ENCODE measurements around the gene FAF1. TPM values are rescaled to one million over a fixed set of nuclear protein-coding genes. Genes with fewer than 3 reads are reported as not detected.

Gene FAF1
- total and polyA plus RNA-seq, 9 of the 15 experiments (the other 6 are each of a cell fraction or from before 2014, with no cell fraction given), result 48.7 to 225 (median 118) TPM

DNA sequence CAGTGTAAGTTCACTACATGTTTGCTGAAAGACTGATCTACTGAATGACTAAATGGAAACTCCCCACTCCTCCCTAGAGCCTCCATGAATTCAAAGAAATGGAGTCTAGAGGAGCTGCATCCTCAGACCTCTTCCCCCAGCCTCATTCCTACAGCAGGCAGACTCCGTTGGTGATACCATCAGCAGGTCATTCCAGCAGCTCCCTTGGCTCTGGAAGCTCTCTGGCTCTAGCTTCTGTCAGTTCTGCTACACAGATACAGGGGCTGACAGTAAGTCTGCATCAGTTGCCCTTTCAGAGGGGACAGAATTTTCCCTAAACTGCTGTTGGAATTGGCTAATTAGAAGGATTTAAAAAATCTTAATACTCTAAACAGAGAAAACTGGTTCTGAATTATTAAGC is 505.2 kb downstream of the FAF1 start (continued):
- TF ChIP-seq IRF9 (tag; IDR thresholded peaks at IDR 0.05) (no peak), CEBPG (CRISPR knock-in tag; IDR thresholded peaks at IDR 0.05) (no peak), CEBPG (tag; conservative IDR thresholded peaks at IDR 0.05 in 1 of 2, IDR thresholded peaks at IDR 0.05 in 1 of 2) (no peak), ZBED1 (IDR thresholded peaks at IDR 0.05) (no peak), MCM5 (IDR thresholded peaks at IDR 0.05; ENCODE audit: low read depth) (no peak)
- TF ChIP-seq, protein P1, sequence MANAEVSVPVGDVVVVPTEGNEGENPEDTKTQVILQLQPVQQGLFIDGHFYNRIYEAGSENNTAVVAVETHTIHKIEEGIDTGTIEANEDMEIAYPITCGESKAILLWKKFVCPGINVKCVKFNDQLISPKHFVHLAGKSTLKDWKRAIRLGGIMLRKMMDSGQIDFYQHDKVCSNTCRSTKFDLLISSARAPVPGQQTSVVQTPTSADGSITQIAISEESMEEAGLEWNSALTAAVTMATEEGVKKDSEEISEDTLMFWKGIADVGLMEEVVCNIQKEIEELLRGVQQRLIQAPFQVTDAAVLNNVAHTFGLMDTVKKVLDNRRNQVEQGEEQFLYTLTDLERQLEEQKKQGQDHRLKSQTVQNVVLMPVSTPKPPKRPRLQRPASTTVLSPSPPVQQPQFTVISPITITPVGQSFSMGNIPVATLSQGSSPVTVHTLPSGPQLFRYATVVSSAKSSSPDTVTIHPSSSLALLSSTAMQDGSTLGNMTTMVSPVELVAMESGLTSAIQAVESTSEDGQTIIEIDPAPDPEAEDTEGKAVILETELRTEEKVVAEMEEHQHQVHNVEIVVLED (CRISPR knock-in tag; IDR thresholded peaks at IDR 0.05), result no peak

- WGBS (ENCODE audit: insufficient coverage, low coverage, missing lambda C conversion rate), result 81% methylated on average over 7 of the region's 7 CpGs
- TF ChIP-seq ZNF699 (CRISPR knock-in tag; IDR thresholded peaks at IDR 0.05; ENCODE audit: insufficient replicate concordance) (no peak), ZC3H8 (IDR thresholded peaks at IDR 0.05) (no peak), ARID3B (CRISPR knock-in tag; IDR thresholded peaks at IDR 0.05; ENCODE audit: borderline replicate concordance) (no peak), RBM22 (IDR thresholded peaks at IDR 0.05; ENCODE audit: low read depth, low read length, poor library complexity, severe bottlenecking) (no peak), ZNF24 (IDR thresholded peaks at IDR 0.05) (no peak), TAF1 (IDR thresholded peaks at IDR 0.05; ENCODE audit: control insufficient read depth, extremely low read depth, insufficient read depth, low read length, severe bottlenecking) (no peak)
These were observed 506.8 kb downstream of the FAF1 start for GRCh38 chr1:50453266-50453665.

More at GRCh38 chr1:50453266-50453665, 506.8 kb downstream of the FAF1 start:
- H3K79me2 ChIP-seq (ENCODE audit: control insufficient read depth, insufficient read depth, low read length), result no peaks in the 10 kb centered on the region
- no peak overlapping the region for H3K4me2 ChIP-seq (ENCODE audit: insufficient read depth, low read length)
- intact Hi-C loops (cut with micrococcal nuclease), result no loop called here
- no peaks in the 10 kb centered on the region for H3K9me1 ChIP-seq (ENCODE audit: control insufficient read depth, insufficient read depth, low read length)
- H3K9me3 ChIP-seq (replicated peaks; ENCODE audit: control insufficient read depth, insufficient read depth, low read depth, low read length), result no peaks in the 10 kb centered on the region
- DNase-seq (ENCODE audit: extremely low read depth in 1 of 4, low spot score in 3 of 4), result no peak
- H3K27ac ChIP-seq (ENCODE audit: extremely low read depth, low read depth, low read length), result no peak overlapping the region
- H2AFZ ChIP-seq (ENCODE audit: low read depth, low read length), result no peak overlapping the region
- no peak overlapping the region for H3K9ac ChIP-seq (ENCODE audit: insufficient read depth in 1 of 2, low read depth in 2 of 2, low read length in 2 of 2)
- ATAC-seq, result no peak
- POLR2A ChIA-PET, result no interaction called here
- BruUV-seq (replicated peaks), result no TSS peak
- H3K4me3 ChIP-seq, result no peak overlapping the region
- no peak for FAIRE-seq
- CTCF ChIA-PET (ENCODE audit: low intra/inter-chr PET ratio), result no interaction called here
- H3K4me1 ChIP-seq (replicated peaks in 1 of 2; ENCODE audit: control insufficient read depth in 2 of 2, insufficient read depth in 2 of 2, low read length in 2 of 2), result no peaks in the 10 kb centered on the region
- in situ Hi-C loops (cut with MboI), result no loop called here
- H3K27me3 ChIP-seq (ENCODE audit: control insufficient read depth in 2 of 2, insufficient read depth in 2 of 2, low read length in 2 of 2), result no peaks in the 10 kb centered on the region
- no peaks in the 10 kb centered on the region for H4K20me1 ChIP-seq (replicated peaks; ENCODE audit: control insufficient read depth, insufficient read depth, low read length)
- peaks cover 38% of the 10 kb centered on the region for H3K36me3 ChIP-seq (ENCODE audit: control insufficient read depth, insufficient read depth, low read length)

Measured in K562 (cell line).